Measurements from ENCODE around the gene BYSL. TPM values are rescaled to one million over a fixed set of nuclear protein-coding genes. Genes with fewer than 3 reads are reported as not detected.

BYSL gene
- total RNA-seq, 2 experiments from 2014 or later: 75.7 to 79.1 TPM

DNA sequence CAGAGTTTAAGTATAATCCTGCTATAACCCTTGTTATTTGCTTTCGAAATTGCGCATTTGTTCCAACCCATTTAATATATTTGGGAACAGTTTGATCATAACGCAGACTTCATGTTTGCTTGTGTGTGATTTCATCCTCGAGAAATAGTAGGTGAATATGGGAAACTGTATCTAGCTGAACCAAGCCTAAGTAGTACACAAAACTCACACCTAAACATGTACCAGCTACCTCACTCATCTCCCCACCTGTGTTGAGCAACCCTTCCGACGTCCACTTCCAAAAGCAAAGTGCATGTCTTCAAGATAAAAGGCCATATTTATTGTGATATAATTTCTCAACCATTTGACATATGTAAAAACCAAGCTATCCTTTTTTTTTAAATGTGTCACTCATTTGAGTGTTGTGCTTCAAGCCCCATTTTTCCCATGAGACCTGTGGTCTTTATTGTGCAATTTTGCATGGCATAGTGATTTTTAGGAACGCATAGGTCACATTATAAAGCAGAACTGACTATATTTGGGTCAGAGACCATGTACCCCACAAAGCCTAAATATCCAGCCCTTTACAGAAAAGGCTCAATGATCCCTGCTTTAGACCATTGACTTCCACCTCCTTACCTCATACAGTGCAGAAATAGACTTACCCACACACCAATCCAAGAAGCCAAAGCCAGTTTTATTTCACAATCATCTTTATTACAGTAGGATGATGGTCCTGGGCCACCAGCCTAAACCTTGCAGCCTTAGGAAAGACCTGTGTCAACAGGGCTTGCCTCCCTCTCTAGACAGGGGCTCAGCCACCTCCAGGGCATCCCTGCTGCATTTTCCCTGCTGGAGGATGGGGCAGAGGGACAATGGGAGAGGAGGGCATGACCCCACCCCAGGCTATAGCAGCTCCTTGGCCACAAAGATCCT lies 13.2 kb downstream of the BYSL start:
- DNase-seq: no peak
- H3K27me3 Mint-ChIP-seq: no peaks in the 10 kb centered on the region
- peaks cover 63% of the 10 kb centered on the region for H3K36me3 Mint-ChIP-seq
- no peaks in the 10 kb centered on the region for H3K9me3 Mint-ChIP-seq
- peak overlapping the region; percentile 96 for H3K27ac Mint-ChIP-seq
- H3K4me3 Mint-ChIP-seq: peak overlapping the region; percentile 9
- peaks cover 62% of the 10 kb centered on the region for H3K4me1 Mint-ChIP-seq

DNA sequence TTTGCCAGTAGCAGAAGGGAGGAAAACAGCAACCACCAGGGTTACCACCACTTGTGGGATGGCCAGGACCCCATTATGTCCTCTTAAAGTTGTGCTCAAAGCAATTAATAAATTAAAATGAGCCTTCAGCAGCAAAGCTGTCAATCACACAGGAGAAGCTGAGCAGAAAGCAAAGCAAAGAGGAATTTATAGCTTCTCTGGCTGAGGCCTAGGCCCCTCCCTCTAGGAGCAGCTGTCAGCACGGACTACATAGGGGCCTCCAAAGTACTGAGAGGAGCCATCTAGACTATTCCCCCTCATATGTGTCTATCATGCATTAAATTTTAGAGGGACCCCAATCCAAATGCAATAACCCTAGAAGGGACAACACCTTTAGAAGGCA lies 13.9 kb downstream of the BYSL start:
- H3K4me3 Mint-ChIP-seq: peak overlapping the region; percentile 100
- peaks cover 61% of the 10 kb centered on the region for H3K4me1 Mint-ChIP-seq
- DNase-seq: no peak
- peak overlapping the region; percentile 96 for H3K27ac Mint-ChIP-seq
- H3K9me3 Mint-ChIP-seq: no peaks in the 10 kb centered on the region
- H3K36me3 Mint-ChIP-seq: peaks cover 69% of the 10 kb centered on the region
- no peaks in the 10 kb centered on the region for H3K27me3 Mint-ChIP-seq

DNA sequence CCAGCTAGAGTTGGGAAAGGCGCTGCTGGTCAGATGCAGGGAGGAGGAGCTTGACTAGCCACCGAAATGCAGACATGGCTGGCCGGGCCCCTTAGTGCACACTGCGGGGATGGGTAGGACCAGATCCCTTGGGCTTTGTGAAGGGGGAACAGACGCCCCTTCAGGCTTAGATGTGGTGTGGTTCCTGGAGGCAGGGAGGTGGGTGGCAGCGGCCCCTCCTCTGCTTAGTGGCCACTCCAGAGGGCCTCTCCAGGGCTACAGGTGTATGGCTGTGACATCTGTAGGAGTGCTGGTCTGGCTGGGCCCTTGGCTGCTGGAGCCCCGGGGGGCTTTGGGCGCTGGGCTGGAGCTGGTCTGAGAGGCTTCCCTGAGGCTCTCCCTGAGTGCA lies 14.4 kb downstream of the BYSL start:
- Mint-ChIP-seq H3K4me1 (peaks cover 61% of the 10 kb centered on the region), H3K36me3 (peaks cover 74% of the 10 kb centered on the region), H3K4me3 (peak overlapping the region; percentile 100), H3K27me3 (no peaks in the 10 kb centered on the region), H3K27ac (peak overlapping the region; percentile 96), H3K9me3 (no peaks in the 10 kb centered on the region)
- DNase-seq: no peak

DNA sequence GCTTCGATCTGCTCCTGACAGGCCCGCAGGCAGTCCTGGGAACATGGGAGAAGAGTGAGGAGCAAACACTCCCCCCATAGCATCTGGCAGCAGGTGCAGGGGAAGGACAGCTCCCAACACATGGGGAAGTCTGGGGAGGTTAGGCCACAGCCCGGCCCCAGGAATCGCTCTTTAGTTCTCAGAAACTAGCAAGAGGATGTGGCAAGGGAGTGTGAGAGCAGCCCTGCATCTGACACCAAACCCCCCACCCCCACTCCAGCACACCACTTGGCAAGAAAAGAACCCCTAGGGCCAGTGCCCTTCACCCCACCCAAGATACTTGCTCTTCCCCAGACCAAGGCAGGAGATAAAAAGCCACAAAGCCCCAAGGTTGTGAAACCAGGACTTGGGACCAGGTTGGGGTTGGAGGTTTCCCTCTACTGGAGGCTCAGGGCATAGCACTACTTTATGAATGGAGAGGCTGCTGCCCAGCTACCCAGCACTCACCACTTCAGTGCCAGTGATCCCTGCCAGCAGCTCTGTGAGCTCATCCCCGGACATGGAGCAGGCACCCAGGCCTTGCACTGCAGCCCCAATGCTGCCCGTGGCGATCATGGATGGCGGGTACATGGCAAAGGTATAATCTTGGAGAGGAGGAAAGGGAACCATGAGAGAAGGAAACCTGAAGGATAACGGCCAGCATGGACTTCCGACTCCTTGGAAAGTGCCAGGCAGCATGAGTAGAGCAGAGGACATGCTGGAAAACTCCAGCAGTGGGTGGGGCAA lies 15.0 kb downstream of the BYSL start:
- H3K4me1 Mint-ChIP-seq: peaks cover 61% of the 10 kb centered on the region
- no peaks in the 10 kb centered on the region for H3K27me3 Mint-ChIP-seq
- no peaks in the 10 kb centered on the region for H3K9me3 Mint-ChIP-seq
- peak overlapping the region; percentile 96 for H3K27ac Mint-ChIP-seq
- H3K4me3 Mint-ChIP-seq: peak overlapping the region; percentile 100
- peaks cover 76% of the 10 kb centered on the region for H3K36me3 Mint-ChIP-seq
- peak; percentile 85 for DNase-seq

DNA sequence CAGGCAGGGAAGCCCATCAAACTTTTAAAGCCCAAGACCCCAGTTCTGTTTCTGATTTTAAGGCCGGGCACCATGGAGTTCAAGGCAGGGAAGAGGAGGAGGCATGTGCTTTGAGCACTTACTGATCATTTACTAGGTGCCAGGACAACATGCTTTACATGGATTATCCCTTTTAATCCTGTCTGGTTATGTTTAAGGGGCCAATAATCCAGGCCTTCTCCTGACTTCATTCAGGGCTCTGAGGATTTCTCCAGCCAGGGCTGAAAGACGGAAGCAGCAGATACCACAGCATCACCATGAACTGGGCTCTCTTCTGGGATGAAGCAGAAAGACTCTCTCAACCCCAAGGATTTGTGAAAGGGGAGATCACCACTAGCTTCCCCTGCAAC lies 16.2 kb downstream of the BYSL start:
- Mint-ChIP-seq H3K36me3 (peaks cover 67% of the 10 kb centered on the region), H3K27me3 (no peaks in the 10 kb centered on the region), H3K27ac (peak overlapping the region; percentile 92), H3K4me1 (peaks cover 61% of the 10 kb centered on the region), H3K9me3 (no peaks in the 10 kb centered on the region), H3K4me3 (peak overlapping the region; percentile 100)
- no peak for DNase-seq

DNA sequence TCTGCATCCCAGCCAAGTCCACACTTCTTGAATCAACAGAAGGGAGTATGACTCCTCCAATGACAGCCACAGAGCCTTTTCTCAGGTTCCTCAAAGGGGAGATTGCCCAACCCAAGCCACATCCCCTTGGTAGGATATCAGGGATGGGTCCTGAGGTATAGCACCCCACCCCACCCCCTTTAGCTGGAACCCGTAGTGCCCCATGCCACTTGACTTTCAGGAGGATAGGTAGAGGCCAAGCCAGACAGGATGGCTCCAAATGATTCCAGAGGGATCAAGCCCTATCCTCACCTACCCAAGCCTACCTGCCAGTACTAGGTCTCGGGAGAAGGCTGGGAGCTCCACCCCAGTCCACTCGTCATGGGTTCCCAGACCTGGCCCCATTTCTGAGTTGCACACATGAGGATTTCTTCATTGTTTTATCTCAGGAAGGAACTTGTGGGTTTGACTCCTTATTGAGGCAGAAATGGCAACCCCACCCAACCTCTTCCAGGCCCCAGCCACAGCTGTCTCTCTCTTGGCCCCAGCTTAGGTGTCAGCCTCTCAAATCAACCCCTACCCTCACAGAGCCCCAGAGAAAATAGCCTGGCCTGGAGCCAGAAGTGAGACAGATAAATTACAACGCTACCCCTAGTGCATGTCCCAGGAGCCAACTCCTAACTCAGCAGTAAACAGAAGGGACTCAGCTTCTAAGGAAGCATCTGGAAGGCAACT lies 16.7 kb downstream of the BYSL start:
- peak; percentile 32 for DNase-seq
- peak overlapping the region; percentile 100 for H3K4me3 Mint-ChIP-seq
- H3K27ac Mint-ChIP-seq: peak overlapping the region; percentile 92
- H3K4me1 Mint-ChIP-seq: peaks cover 58% of the 10 kb centered on the region
- no peaks in the 10 kb centered on the region for H3K9me3 Mint-ChIP-seq
- H3K27me3 Mint-ChIP-seq: no peaks in the 10 kb centered on the region
- peaks cover 64% of the 10 kb centered on the region for H3K36me3 Mint-ChIP-seq

DNA sequence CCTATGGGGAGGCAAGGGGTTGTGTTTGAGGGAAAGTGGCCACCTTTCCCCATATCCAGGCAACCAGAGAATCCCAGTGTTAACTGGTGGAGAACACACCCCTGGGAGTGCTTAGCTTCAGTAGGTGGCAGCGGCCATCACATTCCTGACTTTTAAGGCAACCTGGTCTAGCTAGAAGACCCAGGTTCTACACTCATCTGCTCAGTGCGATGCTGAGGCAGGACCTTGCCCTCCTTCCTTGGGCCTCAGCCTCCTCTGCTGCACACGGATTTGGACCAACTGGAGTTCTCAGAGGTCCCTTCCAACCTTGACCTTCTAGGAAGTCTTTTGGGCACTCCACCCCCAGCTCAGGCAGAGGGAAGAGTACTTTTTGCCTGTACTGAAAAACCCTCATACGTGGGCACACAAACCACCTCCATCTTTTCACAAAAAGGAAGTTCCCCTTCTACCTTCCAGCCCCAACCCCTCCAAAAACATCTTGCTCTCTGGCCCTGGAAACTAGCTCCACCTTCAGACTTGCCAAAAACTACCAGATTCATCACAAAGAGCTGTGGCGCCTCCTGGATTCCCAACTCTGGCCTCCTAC lies 17.4 kb downstream of the BYSL start:
- Mint-ChIP-seq H3K9me3 (no peaks in the 10 kb centered on the region), H3K36me3 (peaks cover 61% of the 10 kb centered on the region), H3K27me3 (no peaks in the 10 kb centered on the region), H3K27ac (peak overlapping the region; percentile 92), H3K4me1 (peaks cover 59% of the 10 kb centered on the region), H3K4me3 (peak overlapping the region; percentile 100)
- no peak for DNase-seq

DNA sequence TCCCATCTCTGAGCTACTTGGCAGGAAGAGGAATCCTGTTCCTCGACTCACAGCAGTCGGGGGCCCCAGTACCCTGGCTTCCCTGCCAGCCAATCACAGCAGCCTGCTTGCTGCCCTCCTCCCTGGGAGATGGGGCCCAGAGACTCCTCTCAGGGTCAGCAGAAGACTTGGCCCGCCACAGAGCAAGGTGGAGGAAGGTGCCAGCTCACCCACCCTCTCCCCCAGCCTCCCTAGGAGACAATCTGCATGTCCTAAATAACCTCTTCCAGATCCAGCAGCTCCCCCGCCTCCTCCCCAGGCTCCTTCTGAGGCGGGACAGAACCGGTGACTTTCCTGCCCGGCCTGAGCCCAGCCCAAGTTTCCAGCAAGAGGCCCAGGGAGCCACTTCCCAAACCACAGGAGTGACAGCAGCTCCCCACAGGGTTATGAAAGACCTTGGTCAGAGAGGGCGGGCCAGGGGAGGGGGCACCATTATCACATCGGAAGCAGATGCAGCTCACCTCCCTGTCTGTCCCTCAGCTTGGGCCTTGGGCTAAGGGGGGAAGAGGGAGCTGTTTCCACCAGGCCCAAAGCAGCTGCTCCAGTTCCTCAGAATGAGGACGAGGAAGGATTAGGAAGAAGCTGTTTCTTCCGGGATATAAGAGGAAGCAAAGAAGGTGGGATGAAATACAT lies 18.0 kb downstream of the BYSL start:
- Mint-ChIP-seq H3K4me3 (peak overlapping the region; percentile 100), H3K4me1 (peaks cover 60% of the 10 kb centered on the region), H3K27me3 (no peaks in the 10 kb centered on the region), H3K36me3 (peaks cover 59% of the 10 kb centered on the region), H3K9me3 (no peaks in the 10 kb centered on the region), H3K27ac (peak overlapping the region; percentile 92)
- DNase-seq: peak; percentile 51

DNA sequence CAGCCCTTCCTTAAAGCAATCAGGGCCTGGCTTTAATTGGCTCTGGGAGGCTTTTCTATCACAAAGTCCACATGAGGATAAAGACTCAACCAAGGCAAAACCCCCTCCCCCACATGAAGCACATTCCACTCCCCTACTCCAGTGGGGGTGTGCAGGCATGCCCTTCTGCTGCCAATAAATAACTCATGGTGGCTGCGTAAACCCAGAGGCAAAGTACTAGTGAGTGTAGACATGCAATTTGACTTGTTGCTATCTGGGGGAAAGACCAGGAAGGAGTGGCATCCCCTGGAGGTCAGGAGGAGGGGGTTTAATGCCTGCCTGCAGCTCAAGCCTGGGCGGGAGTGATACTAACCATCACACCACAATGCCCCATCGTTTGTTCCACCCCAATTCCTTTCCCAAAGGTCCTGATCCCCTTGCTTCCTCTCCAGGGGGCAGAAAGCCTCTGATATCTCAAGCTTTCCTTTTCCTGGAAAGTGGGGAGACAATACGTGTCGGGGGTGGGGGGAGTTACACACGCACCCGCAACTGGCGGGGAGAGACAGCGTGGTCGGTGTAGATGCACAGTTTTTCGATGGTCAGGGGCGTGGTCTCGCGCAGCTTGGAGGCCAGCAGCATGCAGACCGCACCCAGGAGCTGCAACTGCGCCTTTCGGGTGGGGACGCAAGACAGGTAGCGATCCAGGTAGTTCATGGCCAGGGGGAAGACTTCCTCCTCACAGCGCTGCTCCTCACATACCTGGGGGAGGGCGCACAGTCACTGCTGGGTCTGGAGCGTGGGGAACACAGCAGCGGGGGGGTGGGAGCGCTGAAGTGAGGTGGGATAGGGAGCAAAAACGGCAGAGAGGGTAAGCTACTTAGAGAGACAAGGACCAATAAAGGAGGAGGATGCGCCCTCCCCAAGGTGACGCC lies 18.8 kb downstream of the BYSL start:
- Mint-ChIP-seq H3K27me3 (no peaks in the 10 kb centered on the region), H3K9me3 (no peaks in the 10 kb centered on the region), H3K4me3 (peak overlapping the region; percentile 100), H3K4me1 (peaks cover 60% of the 10 kb centered on the region), H3K36me3 (peaks cover 51% of the 10 kb centered on the region), H3K27ac (peak overlapping the region; percentile 92)
- peak; percentile 72 for DNase-seq

DNA sequence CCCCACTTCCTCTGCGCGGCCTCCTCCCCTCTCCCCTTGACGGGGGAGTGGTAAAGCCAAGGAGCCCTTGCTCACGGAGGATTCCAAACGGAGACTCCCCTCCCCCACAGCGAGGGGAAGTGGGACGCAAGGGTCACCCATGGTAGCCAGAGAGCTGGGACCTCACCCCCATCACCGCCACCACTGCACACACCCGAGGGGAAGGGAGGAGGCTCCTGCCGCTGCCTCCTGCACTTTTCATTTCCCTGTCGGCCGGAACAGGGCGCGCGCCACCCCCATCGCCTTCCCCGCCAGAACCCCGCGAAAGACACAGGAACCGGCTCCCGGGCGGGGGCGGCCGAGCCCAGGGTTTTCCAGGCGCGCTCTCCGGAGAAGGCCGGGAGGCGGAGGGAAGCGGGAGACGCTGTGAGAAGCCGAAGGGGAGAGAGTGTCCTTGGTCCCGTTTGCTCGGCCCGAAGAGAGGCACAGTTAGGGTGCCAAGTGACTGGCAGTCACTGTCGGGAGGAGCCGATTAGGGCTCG lies 19.5 kb downstream of the BYSL start:
- peak overlapping the region; percentile 92 for H3K27ac Mint-ChIP-seq
- no peaks in the 10 kb centered on the region for H3K9me3 Mint-ChIP-seq
- DNase-seq: peak; percentile 71
- peaks cover 60% of the 10 kb centered on the region for H3K4me1 Mint-ChIP-seq
- H3K27me3 Mint-ChIP-seq: no peaks in the 10 kb centered on the region
- peaks cover 51% of the 10 kb centered on the region for H3K36me3 Mint-ChIP-seq
- H3K4me3 Mint-ChIP-seq: peak overlapping the region; percentile 100

DNA sequence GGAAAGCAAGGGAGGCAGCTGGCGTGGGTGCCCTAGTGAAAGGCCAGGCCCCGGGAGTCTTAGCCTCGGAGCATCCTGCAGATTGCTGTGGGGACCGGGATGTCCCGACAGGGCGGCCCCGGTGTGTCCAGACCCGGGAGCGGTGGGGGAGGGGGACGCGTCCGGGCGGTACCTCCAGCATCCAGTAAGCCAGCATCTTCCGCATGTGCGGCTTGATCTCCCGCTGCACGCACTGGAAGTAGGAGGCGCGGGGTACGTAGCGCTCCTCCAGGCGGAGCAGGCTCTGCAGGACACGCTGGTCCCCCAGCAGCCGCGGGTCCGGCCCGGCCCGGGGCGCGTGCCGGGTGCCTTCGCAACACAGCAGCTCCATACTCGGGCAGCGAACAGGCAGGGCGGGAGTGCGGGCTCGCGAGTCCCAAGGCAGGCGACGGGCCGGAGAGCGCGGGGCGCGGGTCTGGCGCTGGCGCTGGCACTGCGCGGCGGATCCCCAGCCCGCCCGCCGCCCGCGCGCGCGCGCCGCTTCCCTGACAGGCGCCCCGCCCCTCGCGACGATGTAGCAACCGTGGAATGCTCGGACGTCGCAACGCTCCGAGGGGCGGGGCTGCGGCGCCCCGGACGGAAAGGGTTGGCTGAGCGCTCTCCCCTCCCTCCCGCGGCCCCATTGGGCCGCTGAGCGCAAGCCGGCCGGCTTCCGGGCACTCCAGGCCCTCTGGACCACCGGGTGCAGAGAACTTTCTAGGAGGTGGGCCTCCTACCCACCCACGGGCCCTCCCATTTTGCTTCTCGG lies 20.2 kb downstream of the BYSL start, which contains the start of gene CCND3:
CCND3 (minus strand) TSS at position 529 of the 787 bp plus-strand sequence; CDS start at position 370, 159 bp downstream.
- Mint-ChIP-seq H3K9me3 (no peaks in the 10 kb centered on the region), H3K27ac (peak within 1 kb of the TSS; percentile 93), H3K36me3 (peaks cover 48% of the 10 kb centered on the region), H3K4me3 (peak within 1 kb of the TSS; percentile 100), H3K27me3 (no peaks in the 10 kb centered on the region), H3K4me1 (peaks cover 57% of the 10 kb centered on the region)
- DNase-seq: peak; percentile 95

DNA sequence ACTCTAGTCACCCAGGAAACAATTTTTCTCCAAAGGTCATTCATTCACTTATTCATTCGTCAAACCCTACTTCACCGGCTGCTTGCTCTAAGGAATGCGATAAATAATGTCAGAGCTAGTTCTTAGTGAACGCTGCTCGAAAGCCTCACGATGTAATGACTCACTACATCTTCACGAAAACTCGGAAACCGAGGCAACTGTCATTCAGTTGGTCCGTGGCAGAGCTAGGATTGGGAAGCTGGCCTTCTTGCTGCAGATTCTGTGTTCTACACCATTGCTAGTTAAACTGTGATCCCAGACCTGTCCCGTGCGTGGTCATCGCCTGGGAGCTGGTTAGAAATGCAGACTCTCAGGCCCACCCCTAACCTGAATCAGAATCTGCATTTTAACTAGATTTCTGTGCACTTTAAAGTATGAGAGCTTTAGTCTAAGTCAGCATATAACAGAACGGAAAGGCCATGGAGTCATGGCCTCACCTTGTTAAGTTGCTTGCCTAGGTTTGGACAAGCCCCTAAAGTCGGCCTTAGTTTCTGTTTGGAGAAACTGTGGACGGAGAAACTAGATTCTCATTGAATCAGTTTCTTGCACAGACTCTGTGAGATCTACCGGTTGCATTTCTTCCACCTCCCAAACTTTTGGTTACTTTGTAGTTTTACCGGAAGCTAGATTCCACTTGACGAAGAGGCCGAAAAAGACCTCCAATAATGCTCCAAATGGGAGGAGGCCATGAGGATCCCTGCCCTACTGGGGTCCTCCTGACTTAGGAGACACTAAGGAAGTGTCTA lies 21.0 kb downstream of the BYSL start:
- H3K4me1 Mint-ChIP-seq: peaks cover 49% of the 10 kb centered on the region
- DNase-seq: no peak

More for the DNA sequence above, 21.0 kb downstream of the BYSL start:
- Mint-ChIP-seq H3K36me3 (peaks cover 43% of the 10 kb centered on the region), H3K27ac (peak overlapping the region; percentile 93), H3K9me3 (peaks cover under 1% of the 10 kb centered on the region), H3K4me3 (peak overlapping the region; percentile 87), H3K27me3 (no peaks in the 10 kb centered on the region)
